Measurements from ENCODE around the gene MPHOSPH6.
"Not testable (repeated sequence)": the region's sequence is repeated elsewhere in the genome, so short reads cannot be mapped to it uniquely, and the experiment has no call there.

The MPHOSPH6 gene, protein sequence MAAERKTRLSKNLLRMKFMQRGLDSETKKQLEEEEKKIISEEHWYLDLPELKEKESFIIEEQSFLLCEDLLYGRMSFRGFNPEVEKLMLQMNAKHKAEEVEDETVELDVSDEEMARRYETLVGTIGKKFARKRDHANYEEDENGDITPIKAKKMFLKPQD

DNA sequence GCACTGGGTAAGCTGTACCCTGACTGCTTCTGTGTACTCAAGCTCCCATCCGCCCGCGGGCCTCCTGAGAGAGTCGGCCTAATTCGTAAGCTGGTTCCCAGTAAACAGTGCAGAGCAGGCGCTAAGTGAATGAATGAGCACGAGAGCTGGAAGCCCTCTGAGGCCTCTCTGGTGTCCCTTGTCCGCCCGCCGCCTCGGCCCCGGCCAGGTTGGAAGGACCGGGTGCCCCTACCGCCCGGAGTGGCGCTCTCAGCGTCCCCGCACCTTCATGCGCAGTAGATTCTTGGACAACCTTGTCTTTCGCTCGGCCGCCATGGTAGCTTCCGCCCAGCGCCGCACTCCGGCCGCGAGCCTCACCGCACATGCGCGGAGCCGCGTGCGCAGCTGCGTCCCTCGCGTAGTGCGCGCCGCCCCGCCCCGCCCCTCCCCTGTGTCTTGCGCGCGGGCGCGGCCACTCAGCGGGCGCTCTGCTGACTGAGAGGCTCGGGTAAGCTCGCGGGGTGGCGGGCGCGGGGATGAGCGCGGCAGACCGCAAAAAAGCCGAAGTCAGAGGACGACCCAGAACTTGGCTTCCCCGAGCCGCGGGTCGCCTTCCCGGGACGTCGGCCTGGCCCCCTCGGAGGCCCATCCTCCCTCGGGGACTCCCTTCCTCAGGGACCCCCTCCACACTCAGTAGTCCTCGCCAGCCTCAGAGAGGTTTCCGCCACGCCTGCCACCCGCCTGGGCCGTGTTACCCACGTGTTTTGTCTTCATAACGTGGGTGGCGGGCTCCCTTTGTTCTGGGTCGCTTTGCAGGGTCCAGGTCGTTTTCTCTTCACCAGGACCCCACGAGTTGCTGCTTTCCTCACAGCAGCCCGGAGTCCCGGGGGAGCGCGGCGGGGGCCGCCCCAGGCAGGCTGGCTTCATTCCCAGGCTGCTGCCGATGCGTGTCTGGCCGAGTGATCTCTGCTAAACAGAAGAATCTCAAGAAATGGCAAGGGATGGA is at the start of gene MPHOSPH6:
TSS of gene MPHOSPH6 (minus strand) at position 364 of the 985 bp plus-strand sequence. CDS start at position 315, 49 bp downstream.
- DNase-seq: peak; percentile 94 to 99 (median 98)

DNA sequence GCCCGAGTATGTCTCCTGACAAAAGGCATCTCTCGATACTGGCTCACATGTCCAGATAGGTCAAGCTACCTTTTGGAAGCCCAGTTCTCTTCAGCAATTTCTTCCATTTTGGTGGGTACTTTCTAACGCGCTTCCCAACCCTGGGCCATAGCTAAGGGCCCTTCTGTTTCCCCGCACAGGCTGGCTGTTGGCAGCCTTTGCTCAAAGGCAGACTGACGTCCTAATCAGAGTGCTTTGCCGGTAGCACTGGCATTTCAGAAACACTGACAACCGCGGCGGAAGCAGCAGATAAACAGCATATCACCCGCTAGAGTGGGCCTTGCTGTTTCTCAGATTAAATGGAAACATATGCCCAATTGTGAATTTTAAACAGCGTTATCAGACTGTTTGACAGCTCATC is 49.3 kb upstream of the MPHOSPH6 start:
- DNase-seq: no peak

DNA sequence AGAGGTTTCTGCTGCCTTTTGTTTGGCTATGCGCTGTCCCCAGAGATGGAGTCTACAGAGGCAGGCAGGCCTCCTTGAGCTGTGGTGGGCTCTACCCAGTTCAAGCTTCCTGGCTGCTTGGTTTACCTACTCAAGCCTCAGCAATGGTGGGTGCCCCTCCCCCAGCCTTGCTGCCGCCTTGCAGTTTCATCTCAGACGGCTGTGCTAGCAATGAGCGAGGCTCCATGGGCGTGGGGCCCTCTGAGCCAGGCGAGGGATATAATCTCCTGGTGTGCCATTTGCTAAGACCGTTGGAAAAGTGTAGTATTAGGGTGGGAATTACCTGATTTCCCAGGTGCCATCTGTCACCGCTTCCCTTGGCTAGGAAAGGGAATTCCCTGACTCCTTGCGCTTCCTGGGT is 39.3 kb upstream of the MPHOSPH6 start:
- not testable (repeated sequence) for DNase-seq

DNA sequence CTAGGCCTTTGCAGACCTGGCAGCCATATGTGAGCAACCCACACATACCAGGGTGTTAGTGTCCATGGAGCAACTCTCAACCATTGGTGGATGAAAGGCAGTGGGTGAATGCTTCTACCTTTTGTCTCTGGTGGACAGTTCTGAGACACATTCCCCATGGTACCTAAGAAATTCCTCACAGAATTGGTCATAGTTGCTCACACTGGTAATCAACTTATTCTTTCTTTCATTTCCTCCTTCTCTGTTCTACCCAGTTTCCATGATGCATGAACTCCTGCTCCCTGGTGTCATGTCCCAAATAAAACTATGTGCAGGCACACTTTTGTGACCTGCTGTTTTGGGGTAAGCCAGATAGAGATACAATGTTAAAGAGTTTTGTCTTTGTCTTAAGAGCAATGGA is 33.2 kb upstream of the MPHOSPH6 start:
- peak in 2 of 3 donors; percentile 26 to 41 for DNase-seq

DNA sequence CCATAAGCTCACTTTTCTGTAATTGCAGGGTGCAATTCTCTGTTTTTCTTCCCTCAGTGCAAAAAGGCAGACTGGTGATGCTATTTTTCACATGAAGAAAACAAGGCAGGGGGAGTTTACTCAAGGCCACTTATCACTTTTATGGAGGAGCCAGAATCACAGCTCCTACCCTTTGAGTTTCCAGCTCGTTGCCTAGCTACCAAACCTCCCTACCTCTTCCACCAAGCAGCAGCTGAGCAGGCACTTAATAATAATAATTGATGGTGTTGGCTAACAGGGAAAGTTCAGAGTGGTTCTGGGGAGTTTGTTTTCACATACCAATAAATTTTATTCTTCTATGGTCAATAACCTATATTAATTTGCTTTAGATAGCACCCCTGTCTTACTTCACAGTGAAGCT is 31.9 kb upstream of the MPHOSPH6 start:
- DNase-seq: no peak

DNA sequence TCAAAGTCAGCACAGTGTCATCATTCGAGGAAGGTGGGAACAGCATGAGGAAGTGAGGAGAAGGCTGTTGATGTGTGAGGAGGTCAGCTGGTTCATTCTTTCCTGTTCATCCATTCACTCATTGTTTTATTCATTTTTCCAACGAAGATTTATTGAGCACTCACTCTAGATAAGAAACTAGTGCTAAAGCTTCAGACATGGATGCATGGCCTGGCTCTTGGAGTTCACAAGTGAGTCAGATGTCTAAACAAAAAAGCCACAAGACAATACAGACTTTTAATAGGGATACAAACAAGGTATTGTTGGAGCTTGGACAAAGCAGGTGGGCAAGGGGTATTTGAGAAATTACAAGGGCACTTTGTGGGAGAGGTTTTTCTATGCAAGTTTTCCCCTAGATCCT is 31.3 kb upstream of the MPHOSPH6 start:
- DNase-seq: no peak

DNA sequence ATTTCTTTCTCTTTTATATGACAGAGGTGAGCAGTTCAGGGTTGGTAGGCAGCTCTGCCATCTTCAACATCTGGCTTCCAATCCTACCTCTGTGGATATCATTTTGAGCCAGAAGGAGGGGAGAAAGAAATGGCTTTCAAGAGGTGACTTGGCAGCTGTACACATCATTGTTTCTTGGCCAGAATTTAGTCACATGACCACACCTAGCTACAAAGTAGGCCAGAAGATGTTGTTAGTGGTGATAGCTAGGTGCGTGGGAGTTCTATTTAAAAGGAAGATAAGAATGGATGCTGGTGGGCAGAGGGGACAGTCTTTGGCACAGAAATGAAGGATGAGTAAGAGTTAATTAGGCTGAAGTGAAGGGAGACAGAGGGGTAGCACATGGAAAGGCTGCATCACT is 29.2 kb upstream of the MPHOSPH6 start:
- no peak for DNase-seq

DNA sequence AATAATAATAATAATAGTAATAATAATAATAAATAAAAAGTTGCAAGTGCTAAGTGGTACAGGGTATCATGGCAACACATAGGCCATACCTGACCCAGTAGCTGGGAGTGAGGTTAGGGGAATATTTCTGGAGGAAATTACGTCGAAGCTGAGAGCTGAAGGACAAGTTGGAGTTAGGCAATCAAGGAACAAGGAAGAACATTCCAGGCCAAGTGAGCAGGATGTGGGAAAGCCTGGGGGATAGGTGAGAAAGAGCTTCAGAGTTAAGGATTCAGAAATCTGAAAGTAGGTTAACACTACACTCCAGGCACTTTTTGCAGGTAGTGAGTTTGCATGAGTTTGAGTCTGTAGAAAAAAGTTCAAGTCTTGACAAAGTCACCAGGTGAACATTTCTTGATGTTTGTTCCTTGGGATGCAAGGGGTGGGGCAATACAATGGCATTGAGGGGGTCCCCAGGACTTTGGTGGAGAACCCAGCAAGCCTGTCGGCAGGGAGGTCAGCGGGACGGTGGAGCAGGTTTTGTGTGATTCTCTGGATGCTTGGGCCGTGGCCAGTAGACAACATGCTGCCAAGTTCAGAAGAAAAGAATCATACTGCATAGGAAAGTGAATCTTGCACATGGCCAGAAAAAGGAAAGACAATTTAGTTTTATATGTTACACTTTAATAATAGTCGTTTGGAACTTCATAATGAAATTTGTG is 27.7 kb upstream of the MPHOSPH6 start:
- DNase-seq: no peak

DNA sequence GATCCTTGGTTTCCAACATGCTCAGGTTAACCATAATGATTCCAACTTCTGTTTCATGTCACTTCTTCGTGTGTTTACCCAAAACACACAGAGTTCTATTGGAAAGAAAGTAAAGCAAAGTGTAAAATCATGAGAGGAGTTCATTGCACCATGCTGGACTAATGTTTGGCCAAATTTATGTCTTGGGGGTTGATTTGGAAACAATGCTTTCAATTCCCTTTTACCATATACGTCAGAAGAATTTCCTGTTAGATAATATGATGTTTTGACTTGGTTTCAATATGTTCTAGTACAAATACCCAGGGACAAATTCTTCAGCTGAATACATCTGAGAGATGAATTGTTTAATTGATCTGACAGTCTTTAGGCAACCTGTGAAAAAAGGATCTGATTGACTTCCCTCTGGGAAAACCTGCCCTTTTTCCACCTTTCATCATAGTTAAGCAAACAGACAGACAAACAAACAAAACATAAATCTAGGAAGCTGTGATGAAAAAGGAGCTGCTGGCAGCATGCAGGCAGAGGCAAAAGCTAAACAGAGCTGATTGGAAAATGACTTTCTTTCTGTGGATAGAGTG is 26.0 kb upstream of the MPHOSPH6 start:
- DNase-seq: peak; percentile 59 to 89 (median 87)

DNA sequence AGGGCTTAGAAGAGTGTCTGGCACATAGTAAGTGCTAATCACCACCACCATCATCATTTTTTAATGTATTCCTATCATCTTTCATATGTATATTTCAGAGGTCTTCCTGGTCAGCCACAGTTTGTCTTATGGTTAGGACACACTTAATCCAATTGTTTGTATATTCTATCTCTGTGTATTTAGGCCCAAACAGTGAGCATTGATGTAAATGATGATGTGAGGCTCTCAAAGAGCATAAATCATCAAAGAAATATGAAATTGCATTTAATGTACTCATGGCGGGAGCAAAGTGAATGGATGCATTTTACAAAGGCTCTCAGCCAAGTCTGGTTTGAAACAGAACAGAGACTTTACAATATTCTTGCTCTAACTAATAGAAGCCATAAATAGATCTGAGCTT is 24.1 kb upstream of the MPHOSPH6 start:
- DNase-seq: no peak

DNA sequence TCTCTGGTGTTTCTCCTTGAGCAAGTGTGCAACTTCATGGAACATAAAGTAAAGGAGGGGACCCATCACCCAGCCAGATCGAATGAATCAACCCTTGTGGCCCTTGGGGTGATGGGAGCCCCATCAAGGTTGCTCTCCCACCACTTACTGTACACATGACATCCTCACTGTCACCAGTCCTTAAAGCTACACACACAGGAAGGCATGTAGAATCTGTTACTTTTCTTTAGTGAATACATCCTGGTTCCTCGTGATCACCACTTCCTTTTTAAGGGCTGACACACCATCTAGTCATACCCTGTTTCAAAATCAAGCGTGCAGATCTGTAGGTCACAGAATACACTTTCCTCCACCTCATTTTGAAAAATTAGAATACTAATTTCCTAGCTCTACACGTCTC is 22.6 kb upstream of the MPHOSPH6 start:
- peak; percentile 83 to 95 (median 95) for DNase-seq

DNA sequence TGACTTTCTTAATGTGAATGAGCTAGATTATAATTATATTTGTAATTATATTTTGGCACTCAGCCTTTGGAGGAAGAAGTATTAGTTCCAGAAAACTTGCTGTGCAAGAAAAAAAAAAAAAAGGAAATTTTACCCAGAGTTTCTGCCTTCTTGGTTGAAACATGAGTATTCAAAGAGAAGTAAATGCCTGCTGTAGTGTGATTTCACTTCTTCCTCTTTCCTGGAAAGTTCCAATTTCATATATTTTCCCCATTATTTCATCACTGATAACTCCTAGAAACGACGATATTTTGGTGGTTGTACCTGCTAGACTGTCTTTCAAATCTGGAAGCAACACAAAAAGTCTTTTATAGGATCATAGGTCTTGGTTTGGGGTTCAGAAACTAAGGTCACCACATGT is 20.4 kb upstream of the MPHOSPH6 start:
- peak; percentile 57 to 83 (median 81) for DNase-seq

DNA sequence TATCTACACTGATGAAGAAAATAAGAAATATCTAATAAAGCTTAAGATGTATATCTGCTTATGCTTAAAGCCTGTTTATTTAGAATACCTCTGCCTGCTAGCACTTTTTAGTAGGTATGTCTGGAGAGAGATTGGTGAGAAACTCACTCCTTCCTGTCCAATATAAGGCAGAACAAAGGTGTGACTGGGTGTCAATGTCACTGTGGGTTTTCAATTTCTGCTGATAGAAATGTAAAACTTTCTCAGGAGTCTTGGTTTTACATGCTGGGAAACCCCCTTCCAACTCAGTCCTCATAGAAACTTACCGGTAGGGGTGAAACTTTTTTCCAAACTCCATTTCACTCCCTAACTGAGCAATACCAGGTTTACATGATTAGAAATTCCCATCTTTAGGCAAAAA is 17.8 kb upstream of the MPHOSPH6 start:
- peak in 1 of 3 donors; percentile 28 for DNase-seq

DNA sequence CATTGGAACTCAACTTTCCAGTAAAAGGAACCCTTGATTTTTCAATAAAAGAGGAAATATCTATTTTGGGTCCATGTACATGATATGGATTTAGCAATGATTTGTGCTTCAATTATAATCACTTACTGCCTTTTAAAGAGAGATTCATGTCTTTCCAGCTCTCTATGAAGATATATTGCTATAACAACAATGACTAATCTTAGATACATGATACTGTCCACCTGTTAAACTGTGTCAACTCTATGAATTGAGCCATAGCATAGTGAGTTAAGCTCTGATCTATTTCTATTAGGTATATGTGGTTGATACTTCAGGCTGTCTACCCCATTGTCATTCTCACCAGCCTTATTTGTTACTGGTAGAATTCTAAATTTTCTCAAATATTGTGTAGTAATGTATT is 15.0 kb upstream of the MPHOSPH6 start:
- peak in 2 of 3 donors; percentile 23 to 37 for DNase-seq

DNA sequence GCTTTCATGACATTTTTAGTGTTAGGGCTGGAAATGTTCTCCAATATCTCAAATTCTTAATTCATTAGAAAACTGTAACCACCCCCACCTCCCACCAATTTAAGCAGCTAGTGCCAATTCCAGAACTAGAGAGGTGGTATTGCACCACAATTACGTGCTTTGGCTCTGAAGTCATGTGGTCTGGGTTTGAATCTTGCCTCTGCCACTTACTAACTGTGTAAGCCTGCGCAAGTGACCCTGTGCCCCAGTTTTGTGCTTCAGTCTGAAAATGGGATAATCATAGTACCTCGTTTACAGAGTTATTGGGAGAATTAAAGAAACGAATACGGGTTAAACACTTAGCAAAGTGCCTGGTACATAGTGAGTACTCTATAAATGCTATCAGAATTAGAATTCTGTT is 14.2 kb upstream of the MPHOSPH6 start:
- peak in 1 of 3 donors; percentile 17 for DNase-seq

DNA sequence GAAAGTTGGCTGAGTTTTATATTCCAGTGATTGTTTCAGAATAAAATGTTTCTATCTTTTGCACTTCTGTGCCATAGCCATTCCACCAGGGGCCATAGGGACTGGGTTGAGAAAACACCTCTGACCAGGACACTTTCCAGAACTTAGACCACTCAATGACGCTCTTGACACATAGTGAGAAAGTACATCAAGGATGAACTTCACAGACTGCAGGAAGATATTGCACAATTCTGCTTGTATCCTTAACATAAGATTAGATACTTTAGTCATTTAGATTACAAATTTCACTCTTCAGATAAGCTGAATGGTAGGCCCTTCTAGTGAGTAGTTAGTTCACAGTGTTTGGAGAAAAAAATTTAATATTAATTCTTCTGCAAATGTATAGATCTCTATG is 13.0 kb upstream of the MPHOSPH6 start:
- DNase-seq: peak in 2 of 3 donors; percentile 70 to 76

DNA sequence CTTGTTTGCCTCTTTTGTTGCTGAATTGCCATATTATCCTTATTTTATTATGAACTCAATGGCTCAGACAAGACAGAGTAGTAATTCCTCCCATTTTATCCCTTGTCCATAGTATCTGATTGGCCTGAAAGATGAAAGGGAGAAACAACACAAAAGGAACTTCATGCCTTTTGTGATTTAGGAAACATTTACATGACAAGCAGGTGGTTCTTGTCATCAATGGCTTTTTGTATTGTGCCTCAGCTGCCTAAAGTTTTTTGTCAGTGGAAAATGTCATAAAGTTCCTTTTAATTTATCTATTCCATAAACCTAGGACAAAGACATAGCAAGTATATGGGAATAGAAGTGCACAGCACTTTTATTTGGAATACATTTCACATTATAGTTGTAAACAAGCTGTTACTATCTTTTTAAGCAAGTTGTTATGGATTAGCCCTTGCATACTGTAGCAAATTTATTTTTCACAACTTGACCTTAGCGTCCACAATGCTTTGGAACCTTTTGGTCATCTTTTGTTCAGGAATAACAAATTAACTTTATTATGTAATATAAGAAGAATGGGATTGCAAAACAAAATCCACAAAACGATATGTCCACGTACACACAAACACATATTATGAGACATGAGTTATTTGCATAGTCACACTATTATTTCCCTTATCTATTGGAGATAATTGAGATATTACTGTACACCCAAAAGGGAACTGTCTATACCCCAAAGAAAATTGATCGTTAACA is 12.4 kb upstream of the MPHOSPH6 start:
- peak in 1 of 3 donors; percentile 13 for DNase-seq

DNA sequence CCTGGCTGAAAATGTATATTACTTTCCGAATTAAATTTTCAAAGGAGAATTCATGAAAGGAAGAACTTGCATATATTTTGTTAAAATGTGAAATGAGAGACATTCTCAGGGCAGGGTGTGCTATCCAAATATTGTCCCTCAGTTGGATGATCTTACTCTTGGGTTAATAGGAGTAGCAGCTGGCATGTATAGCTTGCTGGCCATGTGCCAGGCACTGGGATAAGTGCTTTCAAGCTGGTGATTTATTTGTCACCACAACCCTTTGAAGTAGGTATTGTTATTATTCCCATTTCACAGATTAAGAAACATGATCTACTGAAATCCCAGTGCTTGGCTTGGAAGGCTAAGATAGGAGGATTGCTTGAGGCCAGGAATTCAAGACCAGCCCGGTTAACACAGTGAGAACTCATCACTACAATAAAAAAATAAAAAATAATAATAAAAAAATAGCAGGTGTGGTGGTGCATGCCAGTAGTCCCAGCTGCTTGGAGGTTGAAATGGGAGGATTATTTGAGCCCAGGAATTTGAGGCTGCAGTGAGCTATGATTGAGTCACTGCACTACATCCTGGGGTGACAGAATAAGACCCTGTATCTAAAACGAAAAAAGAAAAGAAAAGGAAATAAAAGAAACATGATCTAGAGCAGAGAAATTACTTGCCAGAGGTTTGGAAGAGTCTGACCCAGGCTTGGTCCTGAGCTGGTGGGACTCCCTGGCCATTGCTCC is 11.6 kb upstream of the MPHOSPH6 start:
- peak in 1 of 3 donors; percentile 15 for DNase-seq

DNA sequence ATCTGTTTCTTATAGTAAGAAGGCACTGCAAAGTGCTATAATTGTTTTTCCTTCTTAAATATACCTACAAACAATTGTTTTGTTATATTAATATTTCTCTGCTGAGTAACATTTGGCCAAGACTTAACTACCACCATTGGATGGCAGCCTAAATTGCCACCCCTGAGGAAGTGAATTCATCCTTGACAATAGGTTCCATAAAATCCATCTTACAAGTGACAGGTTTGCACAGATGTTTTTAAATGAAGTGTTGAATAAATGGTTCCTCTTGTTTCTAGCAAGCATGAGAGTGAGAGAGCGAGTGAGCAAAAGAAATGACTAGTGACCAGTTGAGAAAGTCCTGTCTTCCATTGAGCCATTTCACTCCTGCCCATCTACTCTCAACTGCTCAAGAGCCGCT is 8.3 kb upstream of the MPHOSPH6 start:
- no peak for DNase-seq

DNA sequence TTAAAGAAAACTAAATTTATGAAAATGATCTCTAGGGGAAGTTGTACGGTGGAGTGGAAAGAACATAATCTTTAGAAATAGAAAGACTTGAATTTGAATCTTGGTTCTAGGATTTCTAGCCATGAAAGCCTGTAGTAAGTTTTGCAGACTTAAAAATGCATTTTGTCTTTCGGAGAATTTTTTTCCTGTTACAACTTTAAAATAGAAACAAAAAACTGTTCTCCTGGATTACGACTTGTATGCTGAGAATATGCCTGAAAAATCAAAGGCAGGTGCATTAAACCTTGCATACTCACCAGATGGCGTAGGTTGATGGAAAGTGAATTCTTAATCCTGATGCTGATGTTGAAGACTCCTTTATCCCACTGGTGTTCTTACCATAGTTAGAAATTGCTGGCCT is 7.5 kb upstream of the MPHOSPH6 start:
- DNase-seq: no peak

DNA sequence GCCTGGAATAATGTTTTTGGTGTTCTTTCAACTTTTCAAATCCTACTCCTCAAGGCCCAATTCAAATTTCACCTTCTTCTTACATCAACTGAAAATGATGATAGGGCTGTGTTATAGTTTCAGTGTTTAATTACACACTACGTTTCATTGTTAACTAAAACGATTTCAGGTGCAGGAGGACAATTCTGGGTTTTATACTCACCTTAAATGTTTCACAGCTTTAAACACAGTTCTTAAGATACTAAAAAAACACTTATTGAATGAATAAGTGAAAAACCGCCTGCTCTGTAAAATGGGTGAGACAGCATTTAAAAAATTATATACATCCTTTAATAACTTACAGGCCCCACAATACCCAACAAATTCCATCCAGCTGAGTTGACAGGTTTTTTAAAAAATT is 6.2 kb upstream of the MPHOSPH6 start:
- no peak for DNase-seq

DNA sequence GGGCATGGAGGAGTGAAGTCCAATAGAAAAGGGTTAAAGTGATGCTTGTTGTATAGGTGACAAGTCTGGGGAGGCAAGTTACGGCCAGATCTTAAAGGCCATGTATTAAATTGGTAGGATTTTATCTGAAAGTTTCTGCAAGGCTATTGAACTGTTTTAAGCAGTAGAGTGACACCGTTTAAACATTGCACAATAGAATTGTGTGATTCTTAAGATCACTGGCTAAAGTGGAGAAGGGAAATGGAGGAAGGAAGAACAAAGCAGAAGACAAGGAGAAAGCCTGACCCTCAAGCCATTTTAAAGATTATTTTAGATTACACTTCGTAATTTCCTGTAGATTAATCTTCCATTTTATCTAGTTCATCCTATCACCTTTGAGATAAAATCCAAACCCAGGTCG is 5.6 kb upstream of the MPHOSPH6 start:
- DNase-seq: peak in 1 of 3 donors; percentile 20
